Fibroblast of mammary gland (primary cell): Measurements from ENCODE around the gene HS3ST4.

Experiments used
- DNase-seq: peaks from one replicate; pipeline ENCODE4 v3.0.0-alpha.2; 2010; ENCODE audit warnings: low read depth
- H3K4me3 ChIP-seq: 2 replicates; pipeline ENCODE4 v1.5.1; 2011; ENCODE audit warnings: low read depth, mild to moderate bottlenecking, low read length, moderate library complexity; ENCODE audit not compliant: control insufficient read depth
- CTCF ChIP-seq: conservative IDR thresholded peaks from 2 replicates; pipeline ENCODE4 v1.5.1; 2011; ENCODE audit warnings: low read depth, low read length, inconsistent platforms; ENCODE audit not compliant: control insufficient read depth, insufficient read depth

The HS3ST4 gene

GRCh38 chr16:25988084-25988483 is 296.3 kb downstream of the HS3ST4 start:
- no peak for DNase-seq
- no peak for TF ChIP-seq CTCF
- H3K4me3 ChIP-seq: no peak overlapping the region

- no peak for DNase-seq
- no peak for TF ChIP-seq CTCF
- no peak overlapping the region for H3K4me3 ChIP-seq
These were observed 297.1 kb downstream of the HS3ST4 start for GRCh38 chr16:25988882-25989281.

- DNase-seq: no peak
- no peak overlapping the region for H3K4me3 ChIP-seq
- TF ChIP-seq CTCF: no peak
These were observed 304.3 kb downstream of the HS3ST4 start for GRCh38 chr16:25996052-25996451.

- H3K4me3 ChIP-seq: no peak overlapping the region
- no peak for DNase-seq
- TF ChIP-seq CTCF: no peak
These were observed 313.6 kb downstream of the HS3ST4 start for GRCh38 chr16:26005336-26005735.

- no peak overlapping the region for H3K4me3 ChIP-seq
- TF ChIP-seq CTCF: no peak
- no peak for DNase-seq
These were observed 320.6 kb downstream of the HS3ST4 start for GRCh38 chr16:26012376-26012775.

GRCh38 chr16:26015776-26016175 is 324.0 kb downstream of the HS3ST4 start:
- DNase-seq: no peak
- H3K4me3 ChIP-seq: no peak overlapping the region
- TF ChIP-seq CTCF: no peak

GRCh38 chr16:26016989-26017388 is 325.2 kb downstream of the HS3ST4 start:
- DNase-seq: no peak
- H3K4me3 ChIP-seq: no peak overlapping the region
- no peak for TF ChIP-seq CTCF
